Left cardiac atrium (tissue), 4 donors: Measurements from ENCODE around the gene CAPN2. TPM values are rescaled to one million over a fixed set of nuclear protein-coding genes. Genes with fewer than 3 reads are reported as not detected.

Experiments
- ATAC-seq, 2 donors: fragments of 200-7000 bp; cut with Tn5 transposase; one replicate each; pipeline ENCODE4 v1.9.1; 2020; ENCODE audit warnings: mild to moderate bottlenecking in 2 of 2, moderate library complexity in 2 of 2
- DNase-seq: peaks from one replicate; pipeline ENCODE4 v3.0.0-alpha.2; 2020
- intact Hi-C, 2 donors: fragments of 100-400 bp; cut with DNase I; formaldehyde crosslinking; loops; one replicate each; pipeline versions ENCODE4 v1.14.1 to v1.15.1; 2022 to 2023
- long read RNA-seq: library from polyadenylated mRNA; unstranded; transcript quantifications from one replicate; pipeline ENCODE4 v2.0.0, GENCODE V29; 2021
- total RNA-seq, 2 donors: library from RNA; stranded (reverse); fragmentation: NEBNext Ultra II Directional; extraction: Animal tissue kit (Norgen Biotek cat#: 25700); gene quantifications; one replicate each; pipeline ENCODE4 v1.2.1, GENCODE V29; 2021
- donor health status: DM: no; HTN: yes; CAD: no.
- donor health status: DM: no; HTN: yes; CAD: no; lungs with severe emphysema.
- donor health status: DM: yes; HTN: yes; CAD: no.
- donor health status: Dilated cardiomyopathy.

Gene CAPN2
- 100 to 1,000 TPM in 1 of 2 donors, 10 to 100 TPM in 1; 89.1 to 107 TPM for total RNA-seq
- long read RNA-seq, partial matches to known transcripts, result 3 of 10 reads
- long read RNA-seq, other reads (novel, unspliced or antisense), result 6 of 10 reads

GRCh38 chr1:223712194-223712849 lies at the start of gene CAPN2:
CAPN2 (plus strand) TSS chr1:223712539; CDS start chr1:223712641, 102 bp downstream.
- intact Hi-C loops, result loop anchor here (1.0 to 5.0 kb wide), 2 partner anchors 35 to 37 kb away; no protein-coding TSS in a partner anchor
- DNase-seq (peak; percentile 90), ATAC-seq (peak; percentile 94 to 96)

- no peak for DNase-seq
- no peak for ATAC-seq
- intact Hi-C loops, result no loop called here
Observed at GRCh38 chr1:223662943-223663342, 49.4 kb upstream of the CAPN2 start.

- no peak for ATAC-seq
- intact Hi-C loops, result no loop called here
- no peak for DNase-seq
Observed at GRCh38 chr1:223664106-223664505, 48.2 kb upstream of the CAPN2 start.

GRCh38 chr1:223665592-223666312 lies 46.6 kb upstream of the CAPN2 start, which contains the start of gene CAPN8:
CAPN8 (minus strand) TSS chr1:223665701; CDS start chr1:223665646, 55 bp downstream.
- DNase-seq (no peak), ATAC-seq (peak in 1 of 2 donors; percentile 52)
- intact Hi-C loops, result no loop called here

- DNase-seq (no peak), ATAC-seq (no peak)
- intact Hi-C loops, result no loop called here
Observed at GRCh38 chr1:223667484-223668182, 44.7 kb upstream of the CAPN2 start.

GRCh38 chr1:223669003-223669795 lies 43.1 kb upstream of the CAPN2 start:
- no peak for DNase-seq
- ATAC-seq, result peak in 1 of 2 donors; percentile 70
- intact Hi-C loops, result no loop called here

GRCh38 chr1:223670458-223671159 lies 41.7 kb upstream of the CAPN2 start:
- ATAC-seq, result peak in 1 of 2 donors; percentile 33
- intact Hi-C loops, result no loop called here
- DNase-seq, result no peak

- DNase-seq, result no peak
- intact Hi-C loops, result no loop called here
- no peak for ATAC-seq
Observed at GRCh38 chr1:223674119-223674890, 38.0 kb upstream of the CAPN2 start.

GRCh38 chr1:223678841-223679240 lies 33.5 kb upstream of the CAPN2 start:
- ATAC-seq (no peak), DNase-seq (no peak)
- intact Hi-C loops, result no loop called here

GRCh38 chr1:223680188-223680587 lies 32.2 kb upstream of the CAPN2 start:
- DNase-seq (no peak), ATAC-seq (no peak)
- intact Hi-C loops, result loop anchor here in 1 of 2 donors (5.0 kb wide), 1 partner anchor 548 kb away; no protein-coding TSS in a partner anchor

- intact Hi-C loops, result loop anchor here in 1 of 2 donors (5.0 kb wide), 1 partner anchor 550 kb away; no protein-coding TSS in a partner anchor
- ATAC-seq (no peak), DNase-seq (no peak)
Observed at GRCh38 chr1:223682502-223682901, 29.8 kb upstream of the CAPN2 start.

- ATAC-seq, result peak; percentile 61 to 64
- intact Hi-C loops, result loop anchor here in 1 of 2 donors (5.0 kb wide), 1 partner anchor 552 kb away; no protein-coding TSS in a partner anchor
- peak; percentile 50 for DNase-seq
Observed at GRCh38 chr1:223683586-223684487, 28.5 kb upstream of the CAPN2 start.

GRCh38 chr1:223684488-223684792 lies 27.9 kb upstream of the CAPN2 start:
- intact Hi-C loops, result loop anchor here in 1 of 2 donors (5.0 kb wide), 1 partner anchor 552 kb away; no protein-coding TSS in a partner anchor
- DNase-seq (no peak), ATAC-seq (no peak)

- no peak for ATAC-seq
- no peak for DNase-seq
- intact Hi-C loops, result no loop called here
Observed at GRCh38 chr1:223691121-223691520, 21.2 kb upstream of the CAPN2 start.

- intact Hi-C loops, result loop anchor here in 1 of 2 donors (5.0 kb wide), 1 partner anchor 357 kb away; no protein-coding TSS in a partner anchor
- no peak for ATAC-seq
- no peak for DNase-seq
Observed at GRCh38 chr1:223695014-223695548, 17.3 kb upstream of the CAPN2 start.

- intact Hi-C loops, result loop anchor here in 1 of 2 donors (5.0 kb wide), 1 partner anchor 356 kb away; no protein-coding TSS in a partner anchor
- ATAC-seq (no peak), DNase-seq (no peak)
Observed at GRCh38 chr1:223695941-223696340, 16.4 kb upstream of the CAPN2 start.
